Esophagus (tissue), 2 donors: ENCODE measurements around the gene ILKAP. TPM values are rescaled to one million over a fixed set of nuclear protein-coding genes. Genes with fewer than 3 reads are reported as not detected.

ENCODE experiments used
- H3K27ac ChIP-seq, 2 donors: one replicate each; pipeline ENCODE4 v1.5.1; 2013; ENCODE audit warnings: low read depth in 2 of 2, mild to moderate bottlenecking in 2 of 2, inconsistent platforms in 1 of 2, low read length in 1 of 2, moderate library complexity in 1 of 2
- H3K27me3 ChIP-seq, 2 donors: one replicate each; pipeline ENCODE4 v1.6.1; 2013; ENCODE audit warnings: low read length in 2 of 2, control low read depth in 1 of 2, mild to moderate bottlenecking in 1 of 2; ENCODE audit not compliant: insufficient read depth in 2 of 2, control insufficient read depth in 1 of 2
- H3K36me3 ChIP-seq, 2 donors: one replicate each; pipeline ENCODE4 v1.6.1; 2013; ENCODE audit warnings: low read length in 1 of 2; ENCODE audit not compliant: control insufficient read depth in 2 of 2, insufficient read depth in 2 of 2
- H3K4me1 ChIP-seq, 2 donors: one replicate each; pipeline ENCODE4 v1.6.1; 2013; ENCODE audit warnings: low read length in 1 of 2; ENCODE audit not compliant: control insufficient read depth in 2 of 2, insufficient read depth in 2 of 2
- H3K4me3 ChIP-seq, 2 donors: one replicate each; pipeline ENCODE4 v1.5.1; 2013; ENCODE audit warnings: low read length in 2 of 2, mild to moderate bottlenecking in 2 of 2, low read depth in 1 of 2, moderate library complexity in 1 of 2
- H3K9me3 ChIP-seq, 2 donors: one replicate each; pipeline ENCODE4 v1.6.1; 2013; ENCODE audit warnings: mild to moderate bottlenecking in 2 of 2, low read depth in 1 of 2, low read length in 1 of 2, moderate library complexity in 1 of 2; ENCODE audit not compliant: control insufficient read depth in 2 of 2, insufficient read depth in 1 of 2
- WGBS, 2 donors: extraction: QIAGEN DNeasy Blood & Tissue Kit; methylation state at CpG; one replicate each; pipeline ENCODE4 v1.1.7; 2013; 5-methylcytosine and 5-hydroxymethylcytosine counted together
- polyA plus RNA-seq, 2 donors: library from polyadenylated mRNA; stranded (reverse); fragments of 200-250 nt; gene quantifications; one replicate each; pipeline ENCODE4 v1.2.3, GENCODE V29; 2013
- donor health status: healthy with polysubstance abuse.
- donor health status: Bipolar disorder and iron deficiency.

Gene ILKAP
- polyA plus RNA-seq, 2 donors: 36.7 to 41.4 TPM

- Histone ChIP-seq H3K9me3 (peaks cover 0 to 3% of the 10 kb centered on the region in 2 donors), H3K4me3 (no peak overlapping the region), H3K4me1 (peaks cover 0 to 11% of the 10 kb centered on the region in 2 donors), H3K36me3 (no peaks in the 10 kb centered on the region), H3K27ac (no peak overlapping the region), H3K27me3 (no peaks in the 10 kb centered on the region)
- 87 to 89% methylated on average over 11 of the region's 11 CpGs for WGBS, 2 donors
Observed at GRCh38 chr2:238237431-238238135, 34.1 kb upstream of the ILKAP start.

- peaks cover 0 to 11% of the 10 kb centered on the region in 2 donors for H3K4me1 ChIP-seq
- H3K9me3 ChIP-seq: peaks cover 0 to 3% of the 10 kb centered on the region in 2 donors
- 77 to 93% methylated on average over 4 of the region's 4 CpGs for WGBS, 2 donors
- H3K27me3 ChIP-seq: no peaks in the 10 kb centered on the region
- no peak overlapping the region for H3K27ac ChIP-seq
- H3K4me3 ChIP-seq: no peak overlapping the region
- no peaks in the 10 kb centered on the region for H3K36me3 ChIP-seq
Observed at GRCh38 chr2:238236571-238236970, 33.1 kb upstream of the ILKAP start.

DNA sequence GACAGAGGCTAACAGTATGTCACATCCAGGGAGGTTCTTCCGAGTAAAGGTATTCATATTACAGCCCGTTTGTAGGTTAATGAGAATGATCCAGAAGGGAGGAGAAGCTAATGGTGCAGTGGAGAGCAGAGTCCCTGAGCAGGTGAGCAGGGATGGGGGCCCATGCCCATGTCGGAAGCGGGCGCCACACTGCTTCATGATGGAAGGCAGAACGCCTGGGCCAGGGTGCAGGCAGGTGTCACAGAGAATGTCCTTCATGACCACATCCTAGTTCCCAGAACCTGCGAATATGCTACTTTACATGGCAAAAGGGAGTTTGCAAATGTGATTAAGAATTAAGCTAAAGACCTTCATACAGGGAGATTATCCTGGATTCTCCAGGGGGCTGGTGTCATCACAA lies 32.4 kb upstream of the ILKAP start:
- Histone ChIP-seq H3K4me1 (peaks cover 3 to 8% of the 10 kb centered on the region in 2 donors), H3K4me3 (no peak overlapping the region), H3K9me3 (peaks cover 0 to 3% of the 10 kb centered on the region in 2 donors), H3K36me3 (no peaks in the 10 kb centered on the region), H3K27ac (no peak overlapping the region), H3K27me3 (no peaks in the 10 kb centered on the region)
- 90 to 91% methylated on average over 7 of the region's 7 CpGs for WGBS, 2 donors

GRCh38 chr2:238235331-238235732 lies 31.8 kb upstream of the ILKAP start:
- WGBS, 2 donors: 67 to 80% methylated on average over 11 of the region's 11 CpGs
- no peak overlapping the region for H3K4me3 ChIP-seq
- H3K36me3 ChIP-seq: no peaks in the 10 kb centered on the region
- H3K27me3 ChIP-seq: no peaks in the 10 kb centered on the region
- H3K4me1 ChIP-seq: peaks cover 3 to 6% of the 10 kb centered on the region in 2 donors
- no peak overlapping the region for H3K27ac ChIP-seq
- H3K9me3 ChIP-seq: peaks cover 0 to 3% of the 10 kb centered on the region in 2 donors

DNA sequence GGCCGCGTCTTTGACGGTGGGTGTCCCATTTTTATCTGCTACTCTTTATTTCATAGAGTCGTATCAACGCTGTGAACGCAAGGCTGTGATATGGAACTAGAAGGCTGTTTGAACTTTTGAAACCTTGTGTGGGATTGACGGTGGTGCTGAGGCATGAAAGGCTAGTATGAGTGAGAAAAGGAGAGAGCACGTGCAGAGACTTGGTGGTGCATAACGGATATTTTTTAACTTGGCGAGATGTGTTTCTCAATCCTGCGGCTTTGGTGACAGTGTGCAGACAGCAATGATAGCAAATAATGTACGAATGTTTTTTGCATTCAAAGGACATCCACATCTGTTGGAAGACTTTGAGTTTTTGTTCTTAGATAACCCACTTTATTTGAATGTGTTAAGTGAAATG lies 30.1 kb upstream of the ILKAP start:
- H3K9me3 ChIP-seq: no peaks in the 10 kb centered on the region
- H3K27me3 ChIP-seq: no peaks in the 10 kb centered on the region
- H3K27ac ChIP-seq: no peak overlapping the region
- H3K4me3 ChIP-seq: no peak overlapping the region
- peaks cover 0 to 3% of the 10 kb centered on the region in 2 donors for H3K4me1 ChIP-seq
- H3K36me3 ChIP-seq: no peaks in the 10 kb centered on the region
- 84 to 91% methylated on average over 12 of the region's 12 CpGs for WGBS, 2 donors

DNA sequence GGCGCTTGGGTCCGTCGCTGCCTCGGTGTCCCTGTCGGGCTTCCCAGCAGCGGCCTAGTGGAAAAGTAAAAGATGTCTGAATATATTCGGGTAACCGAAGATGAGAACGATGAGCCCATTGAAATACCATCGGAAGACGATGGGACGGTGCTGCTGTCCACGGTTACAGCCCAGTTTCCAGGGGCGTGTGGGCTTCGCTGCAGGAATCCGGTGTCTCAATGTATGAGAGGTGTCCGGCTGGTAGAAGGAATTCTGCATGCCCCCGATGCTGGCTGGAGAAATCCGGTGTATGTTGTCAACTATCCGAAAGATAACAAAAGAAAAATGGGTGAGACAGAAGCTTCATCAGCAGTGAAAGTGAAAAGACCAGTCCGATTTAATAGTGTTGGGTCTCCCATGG lies 28.3 kb upstream of the ILKAP start:
- Histone ChIP-seq H3K27me3 (no peaks in the 10 kb centered on the region), H3K4me1 (peaks cover 3 to 4% of the 10 kb centered on the region in 2 donors), H3K9me3 (no peaks in the 10 kb centered on the region), H3K36me3 (no peaks in the 10 kb centered on the region), H3K27ac (no peak overlapping the region), H3K4me3 (peak overlapping the region in 1 of 2 donors; percentile 23)
- WGBS, 2 donors: 58 to 71% methylated on average over 21 of the region's 21 CpGs

DNA sequence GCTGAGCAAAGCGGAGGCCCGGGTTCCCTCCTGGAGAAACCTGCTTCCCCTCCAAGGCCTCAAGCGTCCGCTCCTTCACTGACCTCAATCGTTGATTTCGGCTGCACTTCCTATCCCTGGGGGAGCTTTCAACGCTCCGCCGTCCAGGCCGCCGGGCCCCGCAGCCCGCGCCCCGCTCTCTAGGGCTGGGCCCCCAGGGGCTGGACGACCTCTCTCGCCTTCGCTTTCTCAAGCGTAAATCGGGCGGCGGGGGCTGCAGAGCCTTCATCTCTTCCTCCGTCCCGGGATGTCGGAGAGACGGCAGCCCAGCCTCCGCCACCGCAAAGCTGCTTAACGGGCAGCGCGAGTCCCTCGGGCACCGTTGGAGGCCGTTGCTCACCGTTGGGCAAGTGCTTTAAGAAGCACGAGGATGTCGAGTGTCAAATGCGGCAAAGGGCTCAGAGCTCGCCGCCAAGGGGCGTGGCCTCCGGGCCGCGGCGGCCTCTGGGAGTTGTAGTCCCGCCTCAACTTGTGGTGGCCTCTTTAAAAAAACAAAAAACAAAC lies 27.8 kb upstream of the ILKAP start:
- Histone ChIP-seq H3K4me1 (peaks cover 3 to 4% of the 10 kb centered on the region in 2 donors), H3K27me3 (no peaks in the 10 kb centered on the region), H3K9me3 (no peaks in the 10 kb centered on the region), H3K4me3 (peak overlapping the region; percentile 23 to 41), H3K36me3 (no peaks in the 10 kb centered on the region), H3K27ac (no peak overlapping the region)
- 6 to 26% methylated on average over 46 of the region's 46 CpGs for WGBS, 2 donors

DNA sequence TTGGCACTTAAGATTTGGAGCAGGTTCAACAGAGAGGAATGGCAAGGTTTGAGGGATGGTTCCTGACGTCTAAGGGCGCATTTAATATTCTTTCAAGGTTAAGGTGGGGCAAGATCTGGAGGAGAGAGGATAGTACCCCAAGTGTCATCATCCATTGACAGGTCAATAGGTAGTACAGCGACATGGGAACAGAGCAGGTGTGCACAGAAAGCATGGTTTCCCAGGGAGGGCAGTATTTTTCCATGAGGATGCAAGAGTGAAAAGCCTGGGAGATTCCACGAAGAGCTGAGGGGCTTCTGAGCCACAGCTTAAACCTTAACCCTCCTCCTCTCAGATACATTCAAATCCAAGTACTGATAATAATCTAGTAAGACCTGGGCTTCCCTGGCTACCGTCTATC lies 27.2 kb upstream of the ILKAP start:
- Histone ChIP-seq H3K4me3 (no peak overlapping the region), H3K4me1 (peaks cover 3 to 4% of the 10 kb centered on the region in 2 donors), H3K36me3 (no peaks in the 10 kb centered on the region), H3K27ac (no peak overlapping the region), H3K27me3 (no peaks in the 10 kb centered on the region), H3K9me3 (no peaks in the 10 kb centered on the region)
- WGBS, 2 donors: 77 to 86% methylated on average over 5 of the region's 5 CpGs

- Histone ChIP-seq H3K4me1 (peaks cover 3 to 4% of the 10 kb centered on the region in 2 donors), H3K27ac (no peak overlapping the region), H3K27me3 (no peaks in the 10 kb centered on the region), H3K36me3 (no peaks in the 10 kb centered on the region), H3K4me3 (no peak overlapping the region), H3K9me3 (no peaks in the 10 kb centered on the region)
- 70% methylated on average over 4 of the region's 4 CpGs for WGBS, 2 donors
Observed at GRCh38 chr2:238228700-238229099, 25.2 kb upstream of the ILKAP start.

GRCh38 chr2:238227587-238228032 lies 24.1 kb upstream of the ILKAP start:
- no peak overlapping the region for H3K4me3 ChIP-seq
- WGBS, 2 donors: 61 to 79% methylated on average over 11 of the region's 11 CpGs
- no peaks in the 10 kb centered on the region for H3K36me3 ChIP-seq
- no peak overlapping the region for H3K27ac ChIP-seq
- peaks cover 3 to 4% of the 10 kb centered on the region in 2 donors for H3K4me1 ChIP-seq
- H3K27me3 ChIP-seq: no peaks in the 10 kb centered on the region
- H3K9me3 ChIP-seq: no peaks in the 10 kb centered on the region
